GM12865 (cell line): Measurements from ENCODE around the gene MACIR.
"Not testable (repeated sequence)": the region's sequence is repeated elsewhere in the genome, so short reads cannot be mapped to it uniquely, and the experiment has no call there.

ENCODE experiments used
- DNase-seq: peaks from one replicate; pipeline ENCODE4 v3.0.0; 2010; ENCODE audit warnings: low read depth
- H3K4me3 ChIP-seq: 2 replicates; pipeline ENCODE4 v1.5.1; 2011; ENCODE audit warnings: mild to moderate bottlenecking, low read depth, low read length, control low read depth
- TF ChIP-seq, protein P1 (sequence below): IDR thresholded peaks from 2 replicates; pipeline ENCODE4 v1.5.1; 2011; ENCODE audit warnings: low read length, control low read depth, low read depth, inconsistent platforms; ENCODE audit not compliant: insufficient read depth; ENCODE audit errors: missing control alignments

The MACIR gene

DNA sequence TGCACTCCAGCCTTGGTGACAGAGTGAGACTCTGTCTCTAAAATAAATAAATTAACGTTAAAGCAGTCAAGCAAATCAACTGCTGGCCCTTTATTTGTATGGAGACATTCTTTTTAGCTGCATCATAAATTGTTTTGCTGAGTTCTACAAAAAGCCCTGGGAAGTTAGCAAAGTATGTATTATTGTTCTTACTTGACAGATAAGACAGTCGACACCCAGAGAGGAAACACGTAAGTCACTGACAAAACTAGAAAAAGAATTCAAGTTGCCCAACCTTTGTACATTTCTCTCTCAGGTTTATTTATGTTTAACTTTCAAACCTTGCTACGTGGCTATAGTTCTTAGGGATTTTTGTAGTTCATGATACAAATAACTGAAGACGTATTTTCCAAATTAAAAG is 40.4 kb upstream of the MACIR start:
- TF ChIP-seq, protein P1, sequence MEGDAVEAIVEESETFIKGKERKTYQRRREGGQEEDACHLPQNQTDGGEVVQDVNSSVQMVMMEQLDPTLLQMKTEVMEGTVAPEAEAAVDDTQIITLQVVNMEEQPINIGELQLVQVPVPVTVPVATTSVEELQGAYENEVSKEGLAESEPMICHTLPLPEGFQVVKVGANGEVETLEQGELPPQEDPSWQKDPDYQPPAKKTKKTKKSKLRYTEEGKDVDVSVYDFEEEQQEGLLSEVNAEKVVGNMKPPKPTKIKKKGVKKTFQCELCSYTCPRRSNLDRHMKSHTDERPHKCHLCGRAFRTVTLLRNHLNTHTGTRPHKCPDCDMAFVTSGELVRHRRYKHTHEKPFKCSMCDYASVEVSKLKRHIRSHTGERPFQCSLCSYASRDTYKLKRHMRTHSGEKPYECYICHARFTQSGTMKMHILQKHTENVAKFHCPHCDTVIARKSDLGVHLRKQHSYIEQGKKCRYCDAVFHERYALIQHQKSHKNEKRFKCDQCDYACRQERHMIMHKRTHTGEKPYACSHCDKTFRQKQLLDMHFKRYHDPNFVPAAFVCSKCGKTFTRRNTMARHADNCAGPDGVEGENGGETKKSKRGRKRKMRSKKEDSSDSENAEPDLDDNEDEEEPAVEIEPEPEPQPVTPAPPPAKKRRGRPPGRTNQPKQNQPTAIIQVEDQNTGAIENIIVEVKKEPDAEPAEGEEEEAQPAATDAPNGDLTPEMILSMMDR = no peak
- no peak overlapping the region for H3K4me3 ChIP-seq
- DNase-seq = no peak

DNA sequence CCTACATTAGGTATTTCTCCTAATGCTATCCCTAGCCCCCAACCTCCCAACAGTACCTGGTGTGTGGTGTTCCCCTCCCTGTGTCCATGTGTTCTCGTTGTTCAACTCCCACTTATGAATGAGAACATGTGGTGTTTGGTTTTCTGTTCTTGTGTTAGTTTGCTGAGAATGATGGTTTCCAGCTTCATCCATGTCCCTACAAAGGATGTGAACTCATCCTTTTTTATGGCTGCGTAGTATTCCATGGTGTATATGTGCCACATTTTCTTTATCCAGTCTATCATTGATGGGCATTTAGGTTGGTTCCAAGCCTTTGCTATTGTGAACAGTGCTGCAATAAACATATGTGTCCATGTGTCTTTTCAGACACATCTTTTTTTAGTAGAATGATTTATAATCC is 39.5 kb upstream of the MACIR start:
- DNase-seq = not testable (repeated sequence)

DNA sequence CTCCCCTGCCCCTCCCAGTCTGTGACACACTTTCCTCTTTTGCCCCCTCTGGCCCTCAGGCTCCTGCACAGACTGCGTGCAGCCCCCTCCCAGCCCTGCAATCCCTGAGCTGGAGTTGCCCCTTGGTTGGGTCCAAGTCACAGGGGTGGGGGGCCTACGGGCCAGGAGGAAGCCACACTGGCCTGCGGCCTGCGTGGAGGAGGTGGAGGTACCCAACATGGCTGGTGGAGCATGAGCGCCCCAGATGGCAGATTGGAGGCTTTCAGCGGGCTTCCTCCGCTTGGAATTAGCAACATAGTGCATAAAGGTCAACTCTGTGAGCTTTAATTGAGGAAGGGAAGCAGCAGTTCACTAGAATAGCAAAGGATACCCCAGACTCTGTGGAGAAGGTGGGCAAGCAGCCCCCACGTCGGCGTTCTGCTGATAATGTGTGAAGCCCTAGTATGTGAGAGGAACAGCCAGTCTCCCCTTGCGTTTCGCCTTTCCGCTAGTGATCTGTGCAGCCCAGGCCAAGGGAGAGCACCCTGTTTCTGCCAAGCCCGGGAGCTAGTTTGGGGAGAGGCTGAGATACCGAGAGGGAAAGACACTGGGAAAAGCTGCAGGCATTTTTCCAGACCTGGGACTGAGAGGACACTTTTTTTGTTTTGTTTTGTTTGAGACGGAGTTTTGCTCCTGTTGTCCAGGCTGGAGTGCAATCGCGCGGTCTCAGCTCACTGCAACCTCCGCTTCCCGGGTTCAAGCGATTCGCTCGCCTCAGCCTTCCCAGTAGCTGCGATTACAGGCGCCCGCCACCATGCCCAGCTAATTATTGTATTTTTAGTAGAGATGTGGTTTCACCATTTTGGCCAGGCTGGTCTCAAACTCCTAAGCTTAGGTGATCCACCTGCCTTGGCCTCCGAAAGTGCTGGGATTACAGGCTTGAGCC is 35.3 kb upstream of the MACIR start:
- H3K4me3 ChIP-seq = no peak overlapping the region
- DNase-seq = no peak

More for the DNA sequence above, 39.5 kb upstream of the MACIR start:
- H3K4me3 ChIP-seq = not testable (repeated sequence)

DNA sequence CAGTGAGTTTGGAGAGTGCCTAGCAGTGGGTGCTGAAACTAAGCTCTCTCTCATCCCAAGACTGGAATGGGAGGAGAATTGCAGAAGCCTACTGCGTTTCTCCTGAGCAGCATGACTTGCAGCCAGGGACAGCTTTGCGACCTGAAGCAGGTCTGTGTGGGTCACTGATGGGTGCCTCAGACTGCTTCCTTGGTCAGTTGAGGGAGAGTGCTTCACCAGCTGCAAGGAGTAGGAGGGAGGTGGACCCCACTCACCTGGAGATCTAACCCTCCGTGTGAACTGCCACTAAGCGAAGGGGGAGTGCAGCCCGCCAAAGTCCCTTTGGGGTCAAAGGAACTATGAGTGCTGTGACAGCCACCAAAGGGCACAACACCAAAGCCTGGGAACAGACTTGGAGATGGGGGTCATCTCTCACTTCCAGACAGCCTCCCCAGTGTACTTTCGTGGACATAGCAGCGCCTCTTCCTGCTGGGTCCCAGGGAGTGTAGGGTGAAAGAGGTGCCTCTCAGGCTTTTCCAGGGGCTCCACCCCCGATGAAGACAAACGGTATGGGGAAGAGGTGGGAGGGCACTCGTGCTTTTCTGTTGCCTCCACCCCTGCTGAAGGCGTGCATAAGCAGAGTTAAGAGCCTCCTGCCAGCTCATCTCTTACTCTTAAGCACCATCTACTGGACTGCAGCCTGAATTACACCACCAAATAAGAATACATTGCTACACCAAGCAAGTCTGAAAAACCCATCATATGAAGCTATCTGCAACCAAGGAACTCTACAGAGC is 34.3 kb upstream of the MACIR start:
- no peak overlapping the region for H3K4me3 ChIP-seq
- TF ChIP-seq, protein P1 = peak; percentile 72
- peak; percentile 79 for DNase-seq

More for the DNA sequence above, 35.3 kb upstream of the MACIR start:
- TF ChIP-seq, protein P1 = no peak

DNA sequence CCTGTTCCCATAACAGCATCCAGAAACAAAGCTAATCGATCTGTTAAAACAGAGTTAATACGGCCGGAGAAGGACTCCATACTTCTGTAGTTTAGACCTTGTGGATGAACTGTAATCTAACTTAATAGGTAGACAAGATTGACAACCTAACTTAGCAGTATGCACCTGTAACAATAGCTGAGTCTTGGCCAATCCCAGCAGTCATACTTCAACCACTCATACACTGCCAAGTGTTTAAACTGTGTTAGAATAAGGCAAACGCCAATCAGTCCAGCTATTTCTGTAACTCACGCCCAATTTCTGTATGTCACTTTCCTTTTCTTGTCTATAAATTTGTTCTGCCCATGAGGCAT is 33.7 kb upstream of the MACIR start:
- TF ChIP-seq, protein P1 = no peak
- no peak for DNase-seq
- no peak overlapping the region for H3K4me3 ChIP-seq

DNA sequence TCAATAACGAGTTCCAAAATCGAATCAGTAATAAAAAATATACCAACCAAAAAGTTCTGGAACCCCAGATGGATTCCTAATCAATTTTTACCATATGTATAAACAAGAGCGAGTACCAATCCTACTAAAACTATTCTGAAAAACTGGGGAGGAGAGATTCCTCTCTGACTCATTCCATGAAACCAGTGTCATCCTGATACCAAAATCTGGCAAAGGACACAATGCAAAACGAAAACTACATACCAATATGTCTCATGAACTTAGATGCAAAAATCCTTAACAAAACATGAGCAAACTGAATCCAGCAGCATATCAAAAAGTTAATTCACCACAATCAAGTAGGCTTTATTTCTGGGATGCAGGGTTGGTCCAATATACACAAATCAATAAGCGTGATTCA is 30.5 kb upstream of the MACIR start:
- DNase-seq = no peak
- H3K4me3 ChIP-seq = no peak overlapping the region
- TF ChIP-seq, protein P1 = no peak

DNA sequence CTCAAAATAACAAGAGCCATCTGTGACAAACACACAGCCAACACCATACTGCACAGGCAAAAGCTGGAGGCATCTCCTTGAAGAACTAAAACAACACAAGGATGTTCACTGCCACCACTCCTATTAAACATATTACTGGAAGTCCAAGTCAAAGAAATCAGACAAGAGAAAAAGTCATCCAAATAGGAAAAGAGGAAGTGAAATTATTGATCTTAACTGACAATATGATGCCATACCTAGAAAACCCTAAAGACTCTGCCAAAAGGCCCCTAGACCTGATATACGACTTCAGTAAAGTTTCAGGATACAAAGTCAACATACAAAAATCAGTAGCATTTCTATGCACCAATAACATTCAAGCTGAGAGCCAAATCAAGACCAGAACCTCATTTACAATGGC is 30.0 kb upstream of the MACIR start:
- TF ChIP-seq, protein P1 = no peak

More for the DNA sequence above, 30.0 kb upstream of the MACIR start:
- H3K4me3 ChIP-seq = no peak overlapping the region
- peak; percentile 11 for DNase-seq
